Calu3 (cell line): ENCODE measurements around the gene NIPSNAP2. TPM values are rescaled to one million over a fixed set of nuclear protein-coding genes. Genes with fewer than 3 reads are reported as not detected.

Experiments used
- BruUV-seq: library from RNA; stranded (reverse); fragments of 400-500 nt; replicated peaks from 2 replicates; lab custom pipeline; 2021; lab: Mats Ljungman, UMichigan
- CTCF ChIA-PET: fragments of 300-600 bp; sonication (Branson Sonifier 250); formaldehyde crosslinking; loops from one replicate; lab custom pipeline; 2022; ENCODE audit warnings: antibody characterized with exemption; lab: Charles Lee
- DNase-seq: peaks from one replicate; pipeline ENCODE4 v3.0.0; 2022
- H3K27ac Mint-ChIP-seq: one replicate; pipeline ENCODE4 v1.8.0; 2022; ENCODE audit warnings: mixed read lengths; ENCODE audit not compliant: unreplicated experiment
- H3K27me3 Mint-ChIP-seq: one replicate; pipeline ENCODE4 v1.8.0; 2022; ENCODE audit warnings: mixed read lengths; ENCODE audit not compliant: unreplicated experiment
- H3K36me3 Mint-ChIP-seq: one replicate; pipeline ENCODE4 v1.8.0; 2022; ENCODE audit warnings: mild to moderate bottlenecking, moderate library complexity, mixed read lengths; ENCODE audit not compliant: insufficient read depth, unreplicated experiment
- H3K4me1 Mint-ChIP-seq: one replicate; pipeline ENCODE4 v1.8.0; 2022; ENCODE audit warnings: mild to moderate bottlenecking, low read depth, mixed read lengths; ENCODE audit not compliant: unreplicated experiment
- H3K4me3 Mint-ChIP-seq: one replicate; pipeline ENCODE4 v1.8.0; 2022; ENCODE audit warnings: mild to moderate bottlenecking, low read depth, moderate library complexity, mixed read lengths; ENCODE audit not compliant: unreplicated experiment
- H3K9me3 Mint-ChIP-seq: one replicate; pipeline ENCODE4 v1.8.0; 2022; ENCODE audit warnings: low read depth, mixed read lengths; ENCODE audit not compliant: unreplicated experiment
- intact Hi-C: fragments of 100-400 bp; cut with micrococcal nuclease; formaldehyde crosslinking; loops from one replicate; pipeline ENCODE4 v1.10.0; 2022; ENCODE audit not compliant: unreplicated experiment
- total RNA-seq: library from RNA; stranded (reverse); gene quantifications from 2 replicates; pipeline ENCODE4 v1.2.3, GENCODE V29; 2022
- TF ChIP-seq, protein P1 (sequence below): fragments of 200-600 bp; IDR thresholded peaks from one replicate; pipeline ENCODE4 v1.8.0; 2022; ENCODE audit warnings: antibody characterized with exemption; ENCODE audit not compliant: unreplicated experiment

NIPSNAP2 gene
- total RNA-seq, 1 experiment from 2014 or later, result 93.8 TPM

GRCh38 chr7:55953707-55954475, 10.5 kb upstream of the NIPSNAP2 start:
- Mint-ChIP-seq H3K27me3 (no peaks in the 10 kb centered on the region), H3K36me3 (peaks cover 63% of the 10 kb centered on the region), H3K9me3 (no peaks in the 10 kb centered on the region), H3K27ac (no peak overlapping the region), H3K4me3 (peak overlapping the region; percentile 100), H3K4me1 (peaks cover 9% of the 10 kb centered on the region)
- TF ChIP-seq, protein P1, sequence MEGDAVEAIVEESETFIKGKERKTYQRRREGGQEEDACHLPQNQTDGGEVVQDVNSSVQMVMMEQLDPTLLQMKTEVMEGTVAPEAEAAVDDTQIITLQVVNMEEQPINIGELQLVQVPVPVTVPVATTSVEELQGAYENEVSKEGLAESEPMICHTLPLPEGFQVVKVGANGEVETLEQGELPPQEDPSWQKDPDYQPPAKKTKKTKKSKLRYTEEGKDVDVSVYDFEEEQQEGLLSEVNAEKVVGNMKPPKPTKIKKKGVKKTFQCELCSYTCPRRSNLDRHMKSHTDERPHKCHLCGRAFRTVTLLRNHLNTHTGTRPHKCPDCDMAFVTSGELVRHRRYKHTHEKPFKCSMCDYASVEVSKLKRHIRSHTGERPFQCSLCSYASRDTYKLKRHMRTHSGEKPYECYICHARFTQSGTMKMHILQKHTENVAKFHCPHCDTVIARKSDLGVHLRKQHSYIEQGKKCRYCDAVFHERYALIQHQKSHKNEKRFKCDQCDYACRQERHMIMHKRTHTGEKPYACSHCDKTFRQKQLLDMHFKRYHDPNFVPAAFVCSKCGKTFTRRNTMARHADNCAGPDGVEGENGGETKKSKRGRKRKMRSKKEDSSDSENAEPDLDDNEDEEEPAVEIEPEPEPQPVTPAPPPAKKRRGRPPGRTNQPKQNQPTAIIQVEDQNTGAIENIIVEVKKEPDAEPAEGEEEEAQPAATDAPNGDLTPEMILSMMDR, result no peak
- BruUV-seq, result no TSS peak
- no peak for DNase-seq
- intact Hi-C loops, result no loop called here
- CTCF ChIA-PET, result no interaction called here

DNA sequence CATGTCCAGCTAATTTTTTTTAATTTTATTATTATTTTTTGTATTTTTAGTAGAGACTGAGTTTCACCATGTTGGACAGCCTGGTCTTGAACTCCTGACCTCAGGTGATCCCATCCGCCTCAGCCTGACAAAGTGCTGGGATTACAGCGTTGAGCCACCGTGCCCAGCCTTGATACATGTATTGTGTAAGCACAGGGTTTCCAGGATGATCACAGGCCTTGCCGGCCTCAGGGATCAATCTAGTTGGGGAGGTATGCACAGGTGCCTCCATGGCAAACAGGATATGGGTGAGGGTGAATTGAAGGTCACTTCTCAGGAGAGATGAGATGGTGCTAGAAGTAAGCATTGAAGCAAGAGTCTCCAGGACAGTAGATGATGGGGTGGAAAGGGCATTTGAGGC, 7.2 kb upstream of the NIPSNAP2 start:
- H3K4me3 Mint-ChIP-seq, result no peak overlapping the region
- intact Hi-C loops, result no loop called here
- no peaks in the 10 kb centered on the region for H3K27me3 Mint-ChIP-seq
- no peaks in the 10 kb centered on the region for H3K9me3 Mint-ChIP-seq
- CTCF ChIA-PET, result no interaction called here
- DNase-seq, result no peak
- peaks cover 3% of the 10 kb centered on the region for H3K4me1 Mint-ChIP-seq
- TF ChIP-seq, protein P1, result no peak
- no peak overlapping the region for H3K27ac Mint-ChIP-seq
- BruUV-seq, result no TSS peak
- peaks cover 40% of the 10 kb centered on the region for H3K36me3 Mint-ChIP-seq

DNA sequence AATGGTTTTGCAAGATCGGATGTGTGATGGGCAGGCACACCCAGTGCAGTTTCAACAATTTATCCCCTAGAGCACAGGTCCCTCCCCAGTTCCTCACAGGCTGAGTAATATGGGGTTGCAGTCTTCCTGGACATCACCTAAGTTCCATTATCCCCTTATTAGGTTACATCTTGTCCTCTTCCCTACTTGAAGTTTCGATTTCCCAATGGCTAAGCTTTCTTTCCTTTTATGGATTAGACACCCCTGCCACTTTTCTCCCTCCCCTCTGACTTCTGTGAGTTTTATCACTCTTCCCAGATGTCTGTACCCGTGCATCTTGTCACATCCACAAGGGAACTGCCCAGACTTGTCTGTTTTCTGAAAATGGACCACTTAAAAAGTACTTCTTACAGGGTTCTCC, 2.4 kb upstream of the NIPSNAP2 start:
- CTCF ChIA-PET, result interaction anchor here (0.9 kb wide), 1 partner anchor 72 kb away, joined by 3 read pairs; no protein-coding TSS in a partner anchor
- no TSS peak for BruUV-seq
- H3K9me3 Mint-ChIP-seq, result no peaks in the 10 kb centered on the region
- no peaks in the 10 kb centered on the region for H3K4me1 Mint-ChIP-seq
- DNase-seq, result no peak
- TF ChIP-seq, protein P1, result no peak
- intact Hi-C loops, result no loop called here
- H3K36me3 Mint-ChIP-seq, result peaks cover 15% of the 10 kb centered on the region
- H3K4me3 Mint-ChIP-seq, result no peak overlapping the region
- no peak overlapping the region for H3K27ac Mint-ChIP-seq
- no peaks in the 10 kb centered on the region for H3K27me3 Mint-ChIP-seq

- H3K27ac Mint-ChIP-seq, result no peak overlapping the region
- H3K9me3 Mint-ChIP-seq, result no peaks in the 10 kb centered on the region
- peak overlapping the region; percentile 59 for H3K4me3 Mint-ChIP-seq
- H3K36me3 Mint-ChIP-seq, result peaks cover 5% of the 10 kb centered on the region
- TF ChIP-seq, protein P1, result no peak
- no TSS peak for BruUV-seq
- CTCF ChIA-PET, result interaction anchor here (0.6 to 0.8 kb wide), 3 partner anchors 70 to 322 kb away, joined by 3 to 6 read pairs (median 3); no protein-coding TSS in a partner anchor
- no peak for DNase-seq
- no peaks in the 10 kb centered on the region for H3K4me1 Mint-ChIP-seq
- intact Hi-C loops, result loop anchor here (1.0 kb wide), 1 partner anchor 322 kb away; no protein-coding TSS in a partner anchor
- H3K27me3 Mint-ChIP-seq, result no peaks in the 10 kb centered on the region
Measured at GRCh38 chr7:55963584-55964168, 709 bp upstream of the NIPSNAP2 start.
